Neural progenitor cell (in vitro differentiated cells): ENCODE measurements around the gene LGR5.

Experiments used
- EZH2 ChIP-seq: fragments of 200-600 bp; sonication (generic); IDR thresholded peaks from 2 replicates; pipeline ENCODE4 v1.6.1; 2017; ENCODE audit warnings: antibody characterized with exemption, mild to moderate bottlenecking, moderate library complexity
- EZH2phosphoT487 ChIP-seq: fragments of 200-600 bp; sonication (generic); IDR thresholded peaks from 2 replicates; pipeline ENCODE4 v1.6.1; 2017; ENCODE audit warnings: antibody characterized with exemption
- TF ChIP-seq, protein P1 (sequence below): fragments of 200-600 bp; sonication (generic); IDR thresholded peaks from 2 replicates; pipeline ENCODE4 v1.5.1; 2017; ENCODE audit warnings: antibody characterized with exemption, mild to moderate bottlenecking

DNA sequence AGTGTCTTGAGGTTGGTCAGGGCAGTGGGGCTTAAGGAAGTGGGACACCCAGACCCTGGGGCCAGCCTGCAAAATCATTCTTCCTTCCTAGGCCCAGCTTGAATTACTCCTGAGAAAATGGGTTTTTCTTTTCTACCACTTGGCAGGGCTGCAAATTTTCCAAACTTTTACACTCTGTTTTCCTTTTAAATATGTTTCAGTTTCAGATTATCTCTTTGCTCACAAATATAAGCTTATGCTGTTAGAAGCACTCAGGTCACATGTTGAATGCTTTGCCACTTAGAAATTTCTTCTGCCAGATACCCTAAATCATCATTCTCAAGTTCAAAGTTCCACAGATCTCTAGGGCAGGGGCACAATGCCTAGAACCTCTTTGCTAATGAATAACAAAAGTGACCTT is 2.9 kb upstream of the LGR5 start:
- TF ChIP-seq EZH2 (no peak), EZH2phosphoT487 (no peak)
- TF ChIP-seq, protein P1, sequence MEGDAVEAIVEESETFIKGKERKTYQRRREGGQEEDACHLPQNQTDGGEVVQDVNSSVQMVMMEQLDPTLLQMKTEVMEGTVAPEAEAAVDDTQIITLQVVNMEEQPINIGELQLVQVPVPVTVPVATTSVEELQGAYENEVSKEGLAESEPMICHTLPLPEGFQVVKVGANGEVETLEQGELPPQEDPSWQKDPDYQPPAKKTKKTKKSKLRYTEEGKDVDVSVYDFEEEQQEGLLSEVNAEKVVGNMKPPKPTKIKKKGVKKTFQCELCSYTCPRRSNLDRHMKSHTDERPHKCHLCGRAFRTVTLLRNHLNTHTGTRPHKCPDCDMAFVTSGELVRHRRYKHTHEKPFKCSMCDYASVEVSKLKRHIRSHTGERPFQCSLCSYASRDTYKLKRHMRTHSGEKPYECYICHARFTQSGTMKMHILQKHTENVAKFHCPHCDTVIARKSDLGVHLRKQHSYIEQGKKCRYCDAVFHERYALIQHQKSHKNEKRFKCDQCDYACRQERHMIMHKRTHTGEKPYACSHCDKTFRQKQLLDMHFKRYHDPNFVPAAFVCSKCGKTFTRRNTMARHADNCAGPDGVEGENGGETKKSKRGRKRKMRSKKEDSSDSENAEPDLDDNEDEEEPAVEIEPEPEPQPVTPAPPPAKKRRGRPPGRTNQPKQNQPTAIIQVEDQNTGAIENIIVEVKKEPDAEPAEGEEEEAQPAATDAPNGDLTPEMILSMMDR: no peak
